Mucosa of descending colon (tissue), 3 donors: ENCODE measurements around the gene HSF5. TPM values are rescaled to one million over a fixed set of nuclear protein-coding genes. Genes with fewer than 3 reads are reported as not detected.
A peak's percentile ranks its signal among the peaks of the same experiment; 100 is the strongest.

ENCODE experiments used
- ATAC-seq: fragments of 200-7000 bp; cut with Tn5 transposase; one replicate; pipeline ENCODE4 v1.9.1; 2020; ENCODE audit warnings: mild to moderate bottlenecking, moderate library complexity
- DNase-seq, 3 donors: peaks; one replicate each; pipeline ENCODE4 v3.0.0-alpha.2; 2020
- H3K36me3 ChIP-seq: fragments of 200-600 bp; one replicate; pipeline ENCODE4 v1.8.0; 2021; ENCODE audit warnings: low read depth, mild to moderate bottlenecking
- H3K4me1 ChIP-seq: fragments of 200-600 bp; one replicate; pipeline ENCODE4 v1.8.0; 2021; ENCODE audit warnings: low read depth, mild to moderate bottlenecking
- H3K4me3 ChIP-seq: fragments of 200-600 bp; one replicate; pipeline ENCODE4 v1.8.0; 2021; ENCODE audit warnings: mild to moderate bottlenecking
- H3K9me3 ChIP-seq: fragments of 200-600 bp; one replicate; pipeline ENCODE4 v1.8.0; 2021; ENCODE audit warnings: mild to moderate bottlenecking
- intact Hi-C, 2 donors: fragments of 100-400 bp; cut with DNase I in 1 of 2; cut with micrococcal nuclease in 1 of 2; formaldehyde crosslinking; loops; one replicate each; pipeline versions ENCODE4 v1.11.0 to v1.11.1; 2022; cut with DNase I, micrococcal nuclease
- total RNA-seq, 3 donors: library from RNA; stranded (reverse); fragmentation: NEBNext Ultra II Directional in 2 of 3; extraction: Animal tissue kit (Norgen Biotek cat#: 25700) in 2 of 3; gene quantifications; one replicate each; pipeline versions ENCODE4 v1.2.1 to v1.2.4, GENCODE V29; 2021 to 2023
- TF ChIP-seq, protein P1 (sequence below): fragments of 200-600 bp; IDR thresholded peaks from one replicate; pipeline ENCODE4 v1.8.0; 2022; ENCODE audit warnings: antibody characterized with exemption, mild to moderate bottlenecking
- donor health status: DM: no; HTN: no; CAD: no; lungs with moderate emphysema.
- donor health status: DM: no; HTN: no; CAD: no.
- donor health status: DM: no; HTN: yes; CAD: no.

HSF5 gene
- total RNA-seq, 3 donors from 2014 or later, result 0.07 to 0.09 TPM; not detected in 1

DNA sequence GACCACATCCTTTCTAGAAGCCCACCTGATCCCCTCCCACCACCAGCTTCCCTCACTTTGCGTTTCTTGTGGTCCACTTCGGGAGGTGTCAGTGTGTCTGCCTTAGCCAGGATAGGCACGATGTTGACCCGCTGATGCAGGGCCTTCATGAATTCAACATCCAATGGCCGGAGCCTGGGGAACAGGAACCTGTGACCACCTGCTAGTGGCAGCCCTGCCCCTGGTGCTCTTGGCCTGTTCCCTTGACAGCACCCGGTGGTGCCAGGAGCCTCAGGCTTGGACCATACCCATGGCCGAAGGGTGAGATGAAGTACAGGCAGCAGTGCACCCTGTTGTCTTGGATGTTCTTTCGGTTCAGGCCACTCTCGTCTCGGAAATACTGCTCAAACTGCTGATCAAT lies 33.5 kb upstream of the HSF5 start:
- peaks cover 7% of the 10 kb centered on the region for H3K36me3 ChIP-seq
- no peak overlapping the region for H3K4me3 ChIP-seq
- peaks cover 15% of the 10 kb centered on the region for H3K4me1 ChIP-seq
- ATAC-seq (no peak), DNase-seq (no peak)
- no peaks in the 10 kb centered on the region for H3K9me3 ChIP-seq
- TF ChIP-seq, protein P1, sequence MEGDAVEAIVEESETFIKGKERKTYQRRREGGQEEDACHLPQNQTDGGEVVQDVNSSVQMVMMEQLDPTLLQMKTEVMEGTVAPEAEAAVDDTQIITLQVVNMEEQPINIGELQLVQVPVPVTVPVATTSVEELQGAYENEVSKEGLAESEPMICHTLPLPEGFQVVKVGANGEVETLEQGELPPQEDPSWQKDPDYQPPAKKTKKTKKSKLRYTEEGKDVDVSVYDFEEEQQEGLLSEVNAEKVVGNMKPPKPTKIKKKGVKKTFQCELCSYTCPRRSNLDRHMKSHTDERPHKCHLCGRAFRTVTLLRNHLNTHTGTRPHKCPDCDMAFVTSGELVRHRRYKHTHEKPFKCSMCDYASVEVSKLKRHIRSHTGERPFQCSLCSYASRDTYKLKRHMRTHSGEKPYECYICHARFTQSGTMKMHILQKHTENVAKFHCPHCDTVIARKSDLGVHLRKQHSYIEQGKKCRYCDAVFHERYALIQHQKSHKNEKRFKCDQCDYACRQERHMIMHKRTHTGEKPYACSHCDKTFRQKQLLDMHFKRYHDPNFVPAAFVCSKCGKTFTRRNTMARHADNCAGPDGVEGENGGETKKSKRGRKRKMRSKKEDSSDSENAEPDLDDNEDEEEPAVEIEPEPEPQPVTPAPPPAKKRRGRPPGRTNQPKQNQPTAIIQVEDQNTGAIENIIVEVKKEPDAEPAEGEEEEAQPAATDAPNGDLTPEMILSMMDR, result no peak
- intact Hi-C loops, result no loop called here

DNA sequence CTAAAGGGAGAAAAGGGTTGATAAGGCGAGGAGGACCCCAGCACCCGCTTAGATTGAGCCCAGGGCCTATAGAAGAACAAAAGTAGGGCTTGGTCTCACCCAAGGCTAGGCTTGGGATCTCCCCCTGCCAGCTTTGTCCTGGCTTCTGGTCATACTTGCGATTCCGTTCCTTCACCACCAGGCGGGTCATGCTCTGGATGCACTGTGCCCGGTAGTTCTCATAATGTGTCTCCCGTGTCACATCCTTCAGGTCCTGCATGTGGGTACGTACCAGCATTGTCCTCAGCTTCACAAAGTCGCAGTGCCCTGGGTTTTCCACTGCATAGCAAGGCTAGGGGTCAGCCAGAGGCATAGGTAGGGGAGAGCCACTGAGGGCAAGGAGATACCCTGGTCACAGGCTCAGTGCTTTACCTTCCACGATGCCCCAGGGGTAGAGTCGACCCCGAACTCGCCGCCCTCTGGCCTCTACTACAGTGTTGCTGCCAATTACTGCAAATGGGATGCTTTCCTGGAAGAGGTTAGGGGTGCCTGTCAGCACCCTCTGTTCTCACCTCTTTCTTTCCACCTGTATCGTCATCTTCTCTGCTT lies 32.7 kb upstream of the HSF5 start:
- TF ChIP-seq, protein P1, result no peak
- Histone ChIP-seq H3K4me3 (no peak overlapping the region), H3K36me3 (peaks cover 7% of the 10 kb centered on the region), H3K9me3 (no peaks in the 10 kb centered on the region), H3K4me1 (peaks cover 22% of the 10 kb centered on the region)
- ATAC-seq (no peak), DNase-seq (no peak)
- intact Hi-C loops, result no loop called here

DNA sequence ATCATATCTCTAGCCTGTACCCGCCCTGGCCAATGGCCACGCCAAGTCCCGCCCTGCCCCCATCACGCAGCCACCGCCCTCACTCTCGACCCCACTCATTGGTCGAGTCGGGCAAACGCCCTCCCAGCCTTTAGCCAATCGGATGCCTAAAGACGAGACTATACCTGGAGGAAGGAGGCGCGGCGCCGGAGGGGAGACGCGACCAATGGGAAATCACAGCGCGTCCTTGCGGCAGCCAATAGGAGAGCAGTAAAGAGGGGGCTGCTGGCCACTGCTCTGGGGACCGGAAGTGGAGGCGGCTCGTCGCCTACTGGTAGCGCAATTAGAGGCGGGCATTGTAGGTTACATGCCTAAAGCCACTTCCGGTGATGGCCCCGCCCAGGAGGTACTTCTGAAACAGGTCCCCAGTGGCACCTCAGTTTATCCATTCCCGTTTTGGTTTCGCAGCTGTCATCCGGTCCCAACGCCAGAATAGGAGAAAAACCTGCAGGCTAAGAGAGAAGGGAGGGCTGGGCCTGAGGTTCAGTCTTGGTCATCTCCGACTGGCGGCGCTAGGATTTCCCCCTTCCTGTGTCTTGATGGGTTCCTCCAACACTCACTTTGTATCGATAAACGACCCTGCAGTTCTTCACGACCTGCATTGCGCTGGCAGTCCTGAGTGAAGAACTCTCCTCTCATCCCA lies 29.9 kb upstream of the HSF5 start:
- TF ChIP-seq, protein P1, result no peak
- Histone ChIP-seq H3K4me1 (peaks cover 38% of the 10 kb centered on the region), H3K4me3 (peak overlapping the region; percentile 57), H3K9me3 (no peaks in the 10 kb centered on the region), H3K36me3 (peaks cover 7% of the 10 kb centered on the region)
- ATAC-seq (peak; percentile 84), DNase-seq (peak; percentile 100)
- intact Hi-C loops, result no loop called here

DNA sequence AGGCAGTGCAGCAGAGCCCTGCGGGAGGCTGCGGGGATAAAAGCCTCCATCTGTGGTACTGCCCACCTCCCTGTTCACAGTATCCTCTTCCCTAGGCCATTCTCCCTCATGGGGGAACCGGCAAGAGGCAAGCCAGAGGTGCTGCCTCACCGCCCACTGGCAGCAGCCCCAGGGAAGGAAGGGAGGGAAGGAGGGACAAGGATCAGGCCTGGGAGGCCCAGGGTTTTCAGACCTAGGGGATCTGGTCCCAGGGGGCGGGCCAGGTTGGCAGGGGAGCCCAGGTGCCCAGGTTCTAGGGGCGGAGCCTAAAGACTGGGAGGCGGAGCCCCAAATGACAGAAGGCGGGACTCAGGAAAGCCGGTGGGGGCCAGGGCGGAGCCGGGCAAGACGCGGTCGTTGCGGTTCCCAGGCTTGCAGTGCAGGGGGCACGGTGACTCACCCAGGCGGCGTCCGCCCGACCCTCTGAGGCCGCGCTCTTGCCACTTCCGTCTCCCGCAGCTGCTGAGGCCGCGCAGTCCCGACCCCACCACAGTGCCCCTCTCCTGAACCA lies 29.2 kb upstream of the HSF5 start:
- intact Hi-C loops, result no loop called here
- TF ChIP-seq, protein P1, result no peak
- Histone ChIP-seq H3K9me3 (no peaks in the 10 kb centered on the region), H3K36me3 (peaks cover 7% of the 10 kb centered on the region), H3K4me1 (peaks cover 38% of the 10 kb centered on the region), H3K4me3 (peak overlapping the region; percentile 57)
- ATAC-seq, result peak; percentile 63
- peak in 1 of 3 donors; percentile 92 for DNase-seq

DNA sequence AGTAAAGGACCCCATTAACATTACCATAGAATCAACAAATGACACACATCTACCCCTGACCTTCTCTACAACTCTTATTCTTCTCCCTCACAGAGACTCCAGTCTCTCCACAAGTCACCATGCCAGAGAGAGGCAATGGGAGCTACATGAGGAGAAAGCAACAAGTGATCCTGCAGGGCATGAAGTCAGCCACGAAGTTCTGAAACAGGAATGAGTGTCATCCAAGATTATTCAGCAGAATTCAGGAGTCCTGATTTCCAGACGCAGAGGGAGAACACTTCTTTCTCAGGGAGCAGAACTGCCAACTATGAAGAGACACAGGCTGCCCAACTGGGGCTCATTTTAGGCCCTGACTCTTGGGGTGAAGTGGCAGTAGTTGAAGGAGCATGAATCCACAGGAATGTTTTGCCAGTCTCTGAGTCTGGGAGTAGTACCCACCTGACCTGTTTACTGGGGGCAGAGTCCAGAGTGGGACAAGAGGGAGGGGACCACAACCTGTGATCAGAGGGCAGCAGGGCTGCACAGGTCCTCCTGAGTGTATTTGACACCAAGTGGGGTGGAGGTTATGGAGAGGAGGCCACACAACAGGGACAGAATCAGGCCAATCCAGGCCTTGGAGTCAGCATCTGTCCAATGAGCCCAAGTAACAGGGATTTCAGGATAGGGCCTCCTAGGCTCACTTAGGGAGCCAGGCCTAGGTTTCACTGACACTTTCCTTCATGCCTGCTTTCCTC lies 28.6 kb upstream of the HSF5 start:
- H3K4me3 ChIP-seq, result peak overlapping the region; percentile 57
- peaks cover 38% of the 10 kb centered on the region for H3K4me1 ChIP-seq
- DNase-seq (peak in 2 of 3 donors; percentile 58 to 72), ATAC-seq (peak; percentile 11)
- H3K9me3 ChIP-seq, result no peaks in the 10 kb centered on the region
- intact Hi-C loops, result no loop called here
- peaks cover 7% of the 10 kb centered on the region for H3K36me3 ChIP-seq
- TF ChIP-seq, protein P1, result no peak
